Kidney epithelial cell (primary cell): Measurements from ENCODE around the gene TBX2. TPM values are rescaled to one million over a fixed set of nuclear protein-coding genes. Genes with fewer than 3 reads are reported as not detected.
"Not testable (repeated sequence)": the region's sequence is repeated elsewhere in the genome, so short reads cannot be mapped to it uniquely, and the experiment has no call there.

ENCODE experiments used
- DNase-seq: peaks from one replicate; pipeline ENCODE4 v3.0.0-alpha.2; 2010; ENCODE audit warnings: low read depth
- H3K27me3 ChIP-seq: 2 replicates; pipeline ENCODE4 v1.6.0; 2011; ENCODE audit warnings: low read length; ENCODE audit not compliant: control insufficient read depth, insufficient read depth
- H3K36me3 ChIP-seq: 2 replicates; pipeline ENCODE4 v1.5.1; 2011; ENCODE audit warnings: low read length; ENCODE audit not compliant: control insufficient read depth, insufficient read depth
- H3K4me3 ChIP-seq: 2 replicates; pipeline ENCODE4 v1.5.1; 2011; ENCODE audit warnings: low read depth, mild to moderate bottlenecking, control low read depth, low read length
- CTCF ChIP-seq: IDR thresholded peaks from 2 replicates; pipeline ENCODE4 v1.5.1; 2011; ENCODE audit warnings: mild to moderate bottlenecking, moderate library complexity, low read length, control low read depth, inconsistent platforms; ENCODE audit not compliant: insufficient read depth, poor library complexity, severe bottlenecking
- total RNA-seq: library from RNA; depleted of rRNA; stranded (reverse); fragments of >200 nt; gene quantifications from 2 replicates; pipeline ENCODE4 v1.2.3, GENCODE V29; 2015

TBX2 gene
- total RNA-seq, 1 donor from 2014 or later: 7.3 TPM

- no peak for TF ChIP-seq CTCF
- H3K36me3 ChIP-seq: no peaks in the 10 kb centered on the region
- no peaks in the 10 kb centered on the region for H3K27me3 ChIP-seq
- H3K4me3 ChIP-seq: no peak overlapping the region
- no peak for DNase-seq
Measured at GRCh38 chr17:61354895-61355874, 44.5 kb upstream of the TBX2 start.

GRCh38 chr17:61357061-61357460, 42.6 kb upstream of the TBX2 start:
- not testable (repeated sequence) for DNase-seq, H3K4me3 ChIP-seq, H3K36me3 ChIP-seq, H3K27me3 ChIP-seq

- not testable (repeated sequence) for H3K4me3 ChIP-seq, H3K27me3 ChIP-seq, H3K36me3 ChIP-seq, DNase-seq
Measured at GRCh38 chr17:61359513-61359912, 40.1 kb upstream of the TBX2 start.

- no peak overlapping the region for H3K4me3 ChIP-seq
- DNase-seq: no peak
- H3K27me3 ChIP-seq: no peaks in the 10 kb centered on the region
- TF ChIP-seq CTCF: no peak
- no peaks in the 10 kb centered on the region for H3K36me3 ChIP-seq
Measured at GRCh38 chr17:61360318-61360943, 39.2 kb upstream of the TBX2 start.

GRCh38 chr17:61361084-61361483, 38.6 kb upstream of the TBX2 start:
- DNase-seq: no peak
- Histone ChIP-seq H3K4me3 (no peak overlapping the region), H3K27me3 (no peaks in the 10 kb centered on the region), H3K36me3 (no peaks in the 10 kb centered on the region)
- no peak for TF ChIP-seq CTCF

GRCh38 chr17:61362396-61362795, 37.2 kb upstream of the TBX2 start:
- Histone ChIP-seq H3K27me3 (no peaks in the 10 kb centered on the region), H3K4me3 (no peak overlapping the region), H3K36me3 (no peaks in the 10 kb centered on the region)
- DNase-seq: no peak
- no peak for TF ChIP-seq CTCF
